Measurements from ENCODE around the gene ZNF831.

DNA sequence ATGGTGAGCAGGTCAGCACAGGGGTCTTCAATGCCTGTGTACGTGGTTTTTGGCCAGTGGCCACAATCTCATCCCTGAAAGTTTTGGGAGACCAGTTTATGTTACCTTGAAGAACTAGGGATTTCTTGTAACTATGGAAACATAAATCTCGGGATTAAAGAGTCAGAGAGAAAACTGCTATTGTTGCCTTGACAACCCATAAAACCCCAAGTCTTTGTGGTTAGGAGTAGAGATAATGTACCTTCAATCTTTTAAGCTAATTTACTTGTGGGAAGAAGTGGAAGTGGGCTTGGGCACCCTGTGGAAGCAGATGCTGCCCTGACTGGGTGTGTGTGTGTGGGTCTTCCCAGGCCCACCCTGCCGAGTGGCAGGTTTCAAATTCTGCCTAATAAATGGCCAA, 46.1 kb upstream of the ZNF831 start:
- TF ChIP-seq, protein P1, sequence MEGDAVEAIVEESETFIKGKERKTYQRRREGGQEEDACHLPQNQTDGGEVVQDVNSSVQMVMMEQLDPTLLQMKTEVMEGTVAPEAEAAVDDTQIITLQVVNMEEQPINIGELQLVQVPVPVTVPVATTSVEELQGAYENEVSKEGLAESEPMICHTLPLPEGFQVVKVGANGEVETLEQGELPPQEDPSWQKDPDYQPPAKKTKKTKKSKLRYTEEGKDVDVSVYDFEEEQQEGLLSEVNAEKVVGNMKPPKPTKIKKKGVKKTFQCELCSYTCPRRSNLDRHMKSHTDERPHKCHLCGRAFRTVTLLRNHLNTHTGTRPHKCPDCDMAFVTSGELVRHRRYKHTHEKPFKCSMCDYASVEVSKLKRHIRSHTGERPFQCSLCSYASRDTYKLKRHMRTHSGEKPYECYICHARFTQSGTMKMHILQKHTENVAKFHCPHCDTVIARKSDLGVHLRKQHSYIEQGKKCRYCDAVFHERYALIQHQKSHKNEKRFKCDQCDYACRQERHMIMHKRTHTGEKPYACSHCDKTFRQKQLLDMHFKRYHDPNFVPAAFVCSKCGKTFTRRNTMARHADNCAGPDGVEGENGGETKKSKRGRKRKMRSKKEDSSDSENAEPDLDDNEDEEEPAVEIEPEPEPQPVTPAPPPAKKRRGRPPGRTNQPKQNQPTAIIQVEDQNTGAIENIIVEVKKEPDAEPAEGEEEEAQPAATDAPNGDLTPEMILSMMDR (conservative IDR thresholded peaks at IDR 0.05 in 1 of 2, IDR thresholded peaks at IDR 0.05 in 1 of 2; ENCODE audit: extremely low read depth in 1 of 2, insufficient read depth in 1 of 2, low read depth in 1 of 2, low read length in 2 of 2), result no peak
- TF ChIP-seq EZH2 (IDR thresholded peaks at IDR 0.05; ENCODE audit: borderline replicate concordance, low read length), result no peak

All from mammary epithelial cell (primary cell).